ENCODE measurements around the gene GALNT7. TPM values are rescaled to one million over a fixed set of nuclear protein-coding genes. Genes with fewer than 3 reads are reported as not detected.

Gene GALNT7
- total and polyA plus RNA-seq, 4 donors = 0.65 to 13.0 (median 2.1) TPM

DNA sequence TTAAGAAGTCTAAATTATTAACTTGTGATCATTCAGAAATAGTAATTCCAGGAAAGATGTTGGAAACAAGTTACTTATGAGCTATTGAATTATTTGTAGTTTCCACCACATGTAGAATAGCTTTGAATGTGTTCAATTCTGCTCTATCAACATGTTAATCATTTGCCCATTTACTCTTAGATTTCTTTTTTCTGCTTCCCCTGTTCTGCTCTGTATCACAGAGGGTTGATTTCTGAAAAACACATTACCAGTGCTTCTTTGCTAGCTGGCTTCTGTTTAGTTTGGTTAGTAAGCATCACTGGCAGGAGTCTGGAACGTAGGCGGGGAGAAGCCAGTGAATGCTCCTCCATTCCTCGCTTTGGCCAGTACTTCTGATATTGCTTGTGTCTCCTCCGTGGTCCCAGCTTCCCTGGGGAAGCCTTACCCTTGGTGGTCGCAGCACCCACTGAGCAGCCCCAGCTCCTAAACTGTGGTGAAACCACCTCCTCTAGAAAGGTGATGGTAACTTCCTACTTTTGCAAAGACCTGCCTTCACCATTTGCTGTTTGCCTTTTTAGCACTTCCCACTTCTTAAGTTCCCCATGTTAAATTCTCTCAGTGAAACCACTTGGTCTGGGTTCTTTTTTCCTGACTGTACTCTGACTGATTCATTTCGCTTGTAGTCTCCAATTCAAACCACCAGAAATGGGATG is 40.3 kb upstream of the GALNT7 start (continued):
- no peak for TF ChIP-seq FOXA2 (IDR thresholded peaks at IDR 0.05)
- TF ChIP-seq YY1 (IDR thresholded peaks at IDR 0.05) = no peak
- no peak for TF ChIP-seq RXRA (IDR thresholded peaks at IDR 0.05)
- no peak for TF ChIP-seq FOXA1 (IDR thresholded peaks at IDR 0.05)

DNA sequence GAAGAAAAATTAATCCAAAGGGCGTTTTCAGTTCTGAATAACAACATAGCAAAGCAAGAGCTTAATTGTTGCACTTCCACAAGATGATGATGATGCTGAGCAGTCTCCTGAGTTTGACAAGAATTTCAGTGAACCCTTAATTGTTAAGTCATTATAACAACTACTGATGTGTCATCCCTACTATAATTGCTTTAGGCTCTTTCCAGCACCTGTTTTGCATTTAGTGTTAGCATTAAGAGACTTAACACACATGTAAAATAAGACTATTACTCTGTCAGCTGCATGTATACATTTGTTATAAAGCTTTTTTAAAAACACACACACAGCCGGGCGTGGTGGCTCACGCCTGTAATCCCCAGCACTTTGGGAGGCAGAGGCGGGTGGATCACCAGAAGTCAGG is 37.9 kb upstream of the GALNT7 start:
- no peaks in the 10 kb centered on the region for H3K4me1 ChIP-seq (ENCODE audit: control insufficient read depth in 4 of 4, insufficient read depth in 4 of 4, low read length in 3 of 4)
- no peak overlapping the region for H3K9ac ChIP-seq (ENCODE audit: low read depth in 1 of 2, low read length in 2 of 2)
- H3K27me3 ChIP-seq (ENCODE audit: control insufficient read depth in 4 of 4, insufficient read depth in 4 of 4, low read length in 3 of 4) = no peaks in the 10 kb centered on the region
- no peak overlapping the region for H3K27ac ChIP-seq (ENCODE audit: low read depth in 1 of 2, low read length in 2 of 2)
- H3K9me3 ChIP-seq (ENCODE audit: control insufficient read depth in 4 of 4, low read length in 3 of 4) = no peaks in the 10 kb centered on the region
- WGBS = 93% methylated on average over 5 of the region's 5 CpGs
- no peak for TF ChIP-seq SP1 (IDR thresholded peaks at IDR 0.05)
- TF ChIP-seq JUND (IDR thresholded peaks at IDR 0.05) = no peak
- no peak for TF ChIP-seq NR2F2 (IDR thresholded peaks at IDR 0.05)
- TF ChIP-seq YY1 (IDR thresholded peaks at IDR 0.05) = no peak
- no peak for TF ChIP-seq HNF4G (IDR thresholded peaks at IDR 0.05)
- TF ChIP-seq, protein P1, sequence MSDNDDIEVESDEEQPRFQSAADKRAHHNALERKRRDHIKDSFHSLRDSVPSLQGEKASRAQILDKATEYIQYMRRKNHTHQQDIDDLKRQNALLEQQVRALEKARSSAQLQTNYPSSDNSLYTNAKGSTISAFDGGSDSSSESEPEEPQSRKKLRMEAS (IDR thresholded peaks at IDR 0.05) = no peak
- TF ChIP-seq, protein P2, sequence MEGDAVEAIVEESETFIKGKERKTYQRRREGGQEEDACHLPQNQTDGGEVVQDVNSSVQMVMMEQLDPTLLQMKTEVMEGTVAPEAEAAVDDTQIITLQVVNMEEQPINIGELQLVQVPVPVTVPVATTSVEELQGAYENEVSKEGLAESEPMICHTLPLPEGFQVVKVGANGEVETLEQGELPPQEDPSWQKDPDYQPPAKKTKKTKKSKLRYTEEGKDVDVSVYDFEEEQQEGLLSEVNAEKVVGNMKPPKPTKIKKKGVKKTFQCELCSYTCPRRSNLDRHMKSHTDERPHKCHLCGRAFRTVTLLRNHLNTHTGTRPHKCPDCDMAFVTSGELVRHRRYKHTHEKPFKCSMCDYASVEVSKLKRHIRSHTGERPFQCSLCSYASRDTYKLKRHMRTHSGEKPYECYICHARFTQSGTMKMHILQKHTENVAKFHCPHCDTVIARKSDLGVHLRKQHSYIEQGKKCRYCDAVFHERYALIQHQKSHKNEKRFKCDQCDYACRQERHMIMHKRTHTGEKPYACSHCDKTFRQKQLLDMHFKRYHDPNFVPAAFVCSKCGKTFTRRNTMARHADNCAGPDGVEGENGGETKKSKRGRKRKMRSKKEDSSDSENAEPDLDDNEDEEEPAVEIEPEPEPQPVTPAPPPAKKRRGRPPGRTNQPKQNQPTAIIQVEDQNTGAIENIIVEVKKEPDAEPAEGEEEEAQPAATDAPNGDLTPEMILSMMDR (IDR thresholded peaks at IDR 0.05; ENCODE audit: low read depth, low read length, missing input control) = no peak
- TF ChIP-seq, protein P3, sequence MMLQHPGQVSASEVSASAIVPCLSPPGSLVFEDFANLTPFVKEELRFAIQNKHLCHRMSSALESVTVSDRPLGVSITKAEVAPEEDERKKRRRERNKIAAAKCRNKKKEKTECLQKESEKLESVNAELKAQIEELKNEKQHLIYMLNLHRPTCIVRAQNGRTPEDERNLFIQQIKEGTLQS (IDR thresholded peaks at IDR 0.05) = no peak
- no peak for TF ChIP-seq TAF1 (conservative IDR thresholded peaks at IDR 0.05)
- TF ChIP-seq HNF4A (conservative IDR thresholded peaks at IDR 0.05) = no peak
- no peak for TF ChIP-seq GABPA (IDR thresholded peaks at IDR 0.05 in 1 of 2, conservative IDR thresholded peaks at IDR 0.05 in 1 of 2)
- TF ChIP-seq, protein P4, sequence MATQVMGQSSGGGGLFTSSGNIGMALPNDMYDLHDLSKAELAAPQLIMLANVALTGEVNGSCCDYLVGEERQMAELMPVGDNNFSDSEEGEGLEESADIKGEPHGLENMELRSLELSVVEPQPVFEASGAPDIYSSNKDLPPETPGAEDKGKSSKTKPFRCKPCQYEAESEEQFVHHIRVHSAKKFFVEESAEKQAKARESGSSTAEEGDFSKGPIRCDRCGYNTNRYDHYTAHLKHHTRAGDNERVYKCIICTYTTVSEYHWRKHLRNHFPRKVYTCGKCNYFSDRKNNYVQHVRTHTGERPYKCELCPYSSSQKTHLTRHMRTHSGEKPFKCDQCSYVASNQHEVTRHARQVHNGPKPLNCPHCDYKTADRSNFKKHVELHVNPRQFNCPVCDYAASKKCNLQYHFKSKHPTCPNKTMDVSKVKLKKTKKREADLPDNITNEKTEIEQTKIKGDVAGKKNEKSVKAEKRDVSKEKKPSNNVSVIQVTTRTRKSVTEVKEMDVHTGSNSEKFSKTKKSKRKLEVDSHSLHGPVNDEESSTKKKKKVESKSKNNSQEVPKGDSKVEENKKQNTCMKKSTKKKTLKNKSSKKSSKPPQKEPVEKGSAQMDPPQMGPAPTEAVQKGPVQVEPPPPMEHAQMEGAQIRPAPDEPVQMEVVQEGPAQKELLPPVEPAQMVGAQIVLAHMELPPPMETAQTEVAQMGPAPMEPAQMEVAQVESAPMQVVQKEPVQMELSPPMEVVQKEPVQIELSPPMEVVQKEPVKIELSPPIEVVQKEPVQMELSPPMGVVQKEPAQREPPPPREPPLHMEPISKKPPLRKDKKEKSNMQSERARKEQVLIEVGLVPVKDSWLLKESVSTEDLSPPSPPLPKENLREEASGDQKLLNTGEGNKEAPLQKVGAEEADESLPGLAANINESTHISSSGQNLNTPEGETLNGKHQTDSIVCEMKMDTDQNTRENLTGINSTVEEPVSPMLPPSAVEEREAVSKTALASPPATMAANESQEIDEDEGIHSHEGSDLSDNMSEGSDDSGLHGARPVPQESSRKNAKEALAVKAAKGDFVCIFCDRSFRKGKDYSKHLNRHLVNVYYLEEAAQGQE (IDR thresholded peaks at IDR 0.05) = no peak
- TF ChIP-seq, protein P5, sequence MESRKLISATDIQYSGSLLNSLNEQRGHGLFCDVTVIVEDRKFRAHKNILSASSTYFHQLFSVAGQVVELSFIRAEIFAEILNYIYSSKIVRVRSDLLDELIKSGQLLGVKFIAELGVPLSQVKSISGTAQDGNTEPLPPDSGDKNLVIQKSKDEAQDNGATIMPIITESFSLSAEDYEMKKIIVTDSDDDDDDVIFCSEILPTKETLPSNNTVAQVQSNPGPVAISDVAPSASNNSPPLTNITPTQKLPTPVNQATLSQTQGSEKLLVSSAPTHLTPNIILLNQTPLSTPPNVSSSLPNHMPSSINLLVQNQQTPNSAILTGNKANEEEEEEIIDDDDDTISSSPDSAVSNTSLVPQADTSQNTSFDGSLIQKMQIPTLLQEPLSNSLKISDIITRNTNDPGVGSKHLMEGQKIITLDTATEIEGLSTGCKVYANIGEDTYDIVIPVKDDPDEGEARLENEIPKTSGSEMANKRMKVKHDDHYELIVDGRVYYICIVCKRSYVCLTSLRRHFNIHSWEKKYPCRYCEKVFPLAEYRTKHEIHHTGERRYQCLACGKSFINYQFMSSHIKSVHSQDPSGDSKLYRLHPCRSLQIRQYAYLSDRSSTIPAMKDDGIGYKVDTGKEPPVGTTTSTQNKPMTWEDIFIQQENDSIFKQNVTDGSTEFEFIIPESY (IDR thresholded peaks at IDR 0.05) = no peak
- TF ChIP-seq RXRA (IDR thresholded peaks at IDR 0.05) = no peak
- TF ChIP-seq FOXA1 (IDR thresholded peaks at IDR 0.05) = no peak
- TF ChIP-seq EGR1 (IDR thresholded peaks at IDR 0.05; ENCODE audit: low read depth in 2 of 2) = no peak
- no peak for TF ChIP-seq FOXA2 (IDR thresholded peaks at IDR 0.05)
- no peak for DNase-seq (ENCODE audit: low spot score)
- H3K4me3 ChIP-seq (ENCODE audit: low read depth in 1 of 3, low read length in 3 of 3) = no peak overlapping the region
- no peaks in the 10 kb centered on the region for H3K36me3 ChIP-seq (ENCODE audit: control insufficient read depth in 4 of 4, insufficient read depth in 3 of 4, low read depth in 1 of 4, low read length in 3 of 4)
